Neural cell (in vitro differentiated cells): ENCODE measurements around the gene URB1. TPM values are rescaled to one million over a fixed set of nuclear protein-coding genes. Genes with fewer than 3 reads are reported as not detected.

Experiments used
- H2AFZ ChIP-seq: fragments of 200-600, 300-800 bp; sonication (generic), shearing (Covaris generic); 2 replicates; pipeline ENCODE4 v1.6.0; 2014; ENCODE audit warnings: low read depth, mild to moderate bottlenecking, antibody characterized with exemption, low read length, moderate library complexity
- H3F3A ChIP-seq: fragments of 200-600 bp; shearing (Covaris generic); 2 replicates; pipeline ENCODE4 v1.6.1; 2016; ENCODE audit warnings: mild to moderate bottlenecking, moderate library complexity, mixed read lengths, antibody characterized with exemption, low read length; ENCODE audit not compliant: insufficient read depth, poor library complexity, severe bottlenecking
- H3K27ac ChIP-seq: fragments of 200-600, 300-800 bp; sonication (generic), shearing (Covaris generic); 2 replicates; pipeline ENCODE4 v1.5.1; 2014; ENCODE audit warnings: mild to moderate bottlenecking, low read length, moderate library complexity
- H3K27me3 ChIP-seq: fragments of 300-800, 200-600 bp; sonication (generic), shearing (Covaris generic); 2 replicates; pipeline ENCODE4 v1.6.0; 2014; ENCODE audit warnings: mild to moderate bottlenecking, low read depth, low read length, moderate library complexity; ENCODE audit not compliant: insufficient read depth
- H3K36me3 ChIP-seq: fragments of 300-800, 200-600 bp; sonication (generic), shearing (Covaris generic); 2 replicates; pipeline ENCODE4 v1.5.1; 2014; ENCODE audit warnings: mild to moderate bottlenecking, antibody characterized with exemption, low read length, moderate library complexity; ENCODE audit not compliant: insufficient read depth
- H3K4me2 ChIP-seq: fragments of 300-800, 200-600 bp; sonication (generic), shearing (Covaris generic); 2 replicates; pipeline ENCODE4 v1.6.0; 2014; ENCODE audit warnings: mild to moderate bottlenecking, low read length
- H3K4me3 ChIP-seq: fragments of 300-800, 200-600 bp; sonication (generic), shearing (Covaris generic); 2 replicates; pipeline ENCODE4 v1.5.1; 2014; ENCODE audit warnings: mild to moderate bottlenecking, low read length, moderate library complexity
- H3K79me2 ChIP-seq: fragments of 200-600 bp; shearing (Covaris generic); replicated peaks from 2 replicates; pipeline ENCODE4 v1.6.0; 2014; ENCODE audit warnings: mild to moderate bottlenecking, low read length, moderate library complexity; ENCODE audit not compliant: insufficient read depth
- H3K9ac ChIP-seq: fragments of 300-800, 200-600 bp; sonication (generic), shearing (Covaris generic); 2 replicates; pipeline ENCODE4 v1.6.1; 2016; ENCODE audit warnings: mild to moderate bottlenecking, low read length, mixed read lengths
- H3K9me2 ChIP-seq: fragments of 200-600 bp; shearing (Covaris generic); 2 replicates; pipeline ENCODE4 v1.6.1; 2016; ENCODE audit warnings: mild to moderate bottlenecking, low read length, mixed read lengths; ENCODE audit not compliant: insufficient read depth
- H3K9me3 ChIP-seq: fragments of 200-600, 300-800 bp; sonication (generic), shearing (Covaris generic); 2 replicates; pipeline ENCODE4 v1.6.1; 2016; ENCODE audit warnings: mild to moderate bottlenecking, mixed run types, low read length, moderate library complexity, mixed read lengths
- H4K20me1 ChIP-seq: fragments of 200-600 bp; shearing (Covaris generic); 2 replicates; pipeline ENCODE4 v1.6.1; 2016; ENCODE audit warnings: mild to moderate bottlenecking, mixed run types; ENCODE audit not compliant: insufficient read depth
- CTCF ChIP-seq: fragments of 450-650 bp; IDR thresholded peaks from 2 replicates; pipeline ENCODE4 v1.5.1; 2014; ENCODE audit warnings: antibody characterized with exemption, mild to moderate bottlenecking, moderate library complexity; ENCODE audit not compliant: poor library complexity, severe bottlenecking
- EP300 ChIP-seq: fragments of 450-650 bp; conservative IDR thresholded peaks from 2 replicates; pipeline ENCODE4 v1.6.1; 2014; ENCODE audit warnings: antibody characterized with exemption, mild to moderate bottlenecking, moderate library complexity; ENCODE audit not compliant: poor library complexity, severe bottlenecking
- EZH2 ChIP-seq: fragments of 200-600, 300-800 bp; shearing (Covaris generic), sonication (generic); IDR thresholded peaks from 2 replicates; pipeline ENCODE4 v1.6.1; 2014; ENCODE audit warnings: antibody characterized with exemption, low read length, borderline replicate concordance, mild to moderate bottlenecking; ENCODE audit not compliant: insufficient read depth, poor library complexity, severe bottlenecking
- MXI1 ChIP-seq: fragments of 450-650 bp; conservative IDR thresholded peaks from 2 replicates; pipeline ENCODE4 v1.6.1; 2014; ENCODE audit warnings: antibody characterized with exemption, mild to moderate bottlenecking; ENCODE audit not compliant: poor library complexity, severe bottlenecking
- POLR2AphosphoS5 ChIP-seq: IDR thresholded peaks from 2 replicates; pipeline ENCODE4 v1.6.1; 2012
- RAD21 ChIP-seq: fragments of 450-650 bp; conservative IDR thresholded peaks from 2 replicates; pipeline ENCODE4 v1.6.1; 2014; ENCODE audit warnings: antibody characterized with exemption, mild to moderate bottlenecking, moderate library complexity
- REST ChIP-seq: IDR thresholded peaks from 2 replicates; pipeline ENCODE4 v1.6.1; 2012; ENCODE audit warnings: borderline replicate concordance
- SMC3 ChIP-seq: fragments of 450-650 bp; conservative IDR thresholded peaks from 2 replicates; pipeline ENCODE4 v1.6.1; 2014; ENCODE audit warnings: antibody characterized with exemption, mild to moderate bottlenecking, moderate library complexity; ENCODE audit not compliant: poor library complexity
- TAF1 ChIP-seq: IDR thresholded peaks from 2 replicates; pipeline ENCODE4 v1.6.1; 2012; ENCODE audit warnings: low read depth
- polyA plus RNA-seq: library from polyadenylated mRNA; depleted of rRNA; stranded (reverse); fragments of >200 nt; gene quantifications from 2 replicates; pipeline ENCODE4 v1.2.3, GENCODE V29; 2014

URB1 gene
- polyA plus RNA-seq, 1 donor from 2014 or later = 4.4 TPM

- Histone ChIP-seq H3K79me2 (no peaks in the 10 kb centered on the region), H3K9me2 (no peaks in the 10 kb centered on the region), H3K27me3 (no peaks in the 10 kb centered on the region), H3K9ac (no peak overlapping the region), H2AFZ (no peak overlapping the region), H3K4me3 (no peak overlapping the region), H3K27ac (no peak overlapping the region), H3K36me3 (no peaks in the 10 kb centered on the region), H3K9me3 (peaks cover 5% of the 10 kb centered on the region), H4K20me1 (no peaks in the 10 kb centered on the region), H3K4me2 (no peak overlapping the region), H3F3A (no peaks in the 10 kb centered on the region)
- TF ChIP-seq SMC3 (no peak), MXI1 (no peak), CTCF (no peak), TAF1 (no peak), RAD21 (no peak), EP300 (no peak), REST (no peak), EZH2 (no peak), POLR2AphosphoS5 (no peak)
Measured at GRCh38 chr21:32426066-32426465, 33.3 kb upstream of the URB1 start.

- Histone ChIP-seq H3K9ac (no peak overlapping the region), H3K9me3 (peaks cover 5% of the 10 kb centered on the region), H3K4me2 (no peak overlapping the region), H3K36me3 (no peaks in the 10 kb centered on the region), H4K20me1 (no peaks in the 10 kb centered on the region), H3K27ac (no peak overlapping the region), H3K9me2 (no peaks in the 10 kb centered on the region), H3K27me3 (no peaks in the 10 kb centered on the region), H3K79me2 (no peaks in the 10 kb centered on the region), H3K4me3 (no peak overlapping the region), H3F3A (no peaks in the 10 kb centered on the region), H2AFZ (no peak overlapping the region)
- TF ChIP-seq CTCF (no peak), MXI1 (no peak), RAD21 (no peak), REST (no peak), EP300 (no peak), TAF1 (no peak)
Measured at GRCh38 chr21:32425628-32426027, 32.8 kb upstream of the URB1 start.
